Neural cell (in vitro differentiated cells): ENCODE results near the gene TMC7. TPM values are rescaled to one million over a fixed set of nuclear protein-coding genes. Genes with fewer than 3 reads are reported as not detected.

Experiments used
- H2AFZ ChIP-seq: fragments of 200-600, 300-800 bp; sonication (generic), shearing (Covaris generic); 2 replicates; pipeline ENCODE4 v1.6.0; 2014; ENCODE audit warnings: low read depth, mild to moderate bottlenecking, antibody characterized with exemption, low read length, moderate library complexity
- H3F3A ChIP-seq: fragments of 200-600 bp; shearing (Covaris generic); 2 replicates; pipeline ENCODE4 v1.6.1; 2016; ENCODE audit warnings: mild to moderate bottlenecking, moderate library complexity, mixed read lengths, antibody characterized with exemption, low read length; ENCODE audit not compliant: insufficient read depth, poor library complexity, severe bottlenecking
- H3K27ac ChIP-seq: fragments of 200-600, 300-800 bp; sonication (generic), shearing (Covaris generic); 2 replicates; pipeline ENCODE4 v1.5.1; 2014; ENCODE audit warnings: mild to moderate bottlenecking, low read length, moderate library complexity
- H3K27me3 ChIP-seq: fragments of 300-800, 200-600 bp; sonication (generic), shearing (Covaris generic); 2 replicates; pipeline ENCODE4 v1.6.0; 2014; ENCODE audit warnings: mild to moderate bottlenecking, low read depth, low read length, moderate library complexity; ENCODE audit not compliant: insufficient read depth
- H3K36me3 ChIP-seq: fragments of 300-800, 200-600 bp; sonication (generic), shearing (Covaris generic); 2 replicates; pipeline ENCODE4 v1.5.1; 2014; ENCODE audit warnings: mild to moderate bottlenecking, antibody characterized with exemption, low read length, moderate library complexity; ENCODE audit not compliant: insufficient read depth
- H3K4me2 ChIP-seq: fragments of 300-800, 200-600 bp; sonication (generic), shearing (Covaris generic); 2 replicates; pipeline ENCODE4 v1.6.0; 2014; ENCODE audit warnings: mild to moderate bottlenecking, low read length
- H3K4me3 ChIP-seq: fragments of 300-800, 200-600 bp; sonication (generic), shearing (Covaris generic); 2 replicates; pipeline ENCODE4 v1.5.1; 2014; ENCODE audit warnings: mild to moderate bottlenecking, low read length, moderate library complexity
- H3K79me2 ChIP-seq: fragments of 200-600 bp; shearing (Covaris generic); replicated peaks from 2 replicates; pipeline ENCODE4 v1.6.0; 2014; ENCODE audit warnings: mild to moderate bottlenecking, low read length, moderate library complexity; ENCODE audit not compliant: insufficient read depth
- H3K9ac ChIP-seq: fragments of 300-800, 200-600 bp; sonication (generic), shearing (Covaris generic); 2 replicates; pipeline ENCODE4 v1.6.1; 2016; ENCODE audit warnings: mild to moderate bottlenecking, low read length, mixed read lengths
- H3K9me2 ChIP-seq: fragments of 200-600 bp; shearing (Covaris generic); 2 replicates; pipeline ENCODE4 v1.6.1; 2016; ENCODE audit warnings: mild to moderate bottlenecking, low read length, mixed read lengths; ENCODE audit not compliant: insufficient read depth
- H3K9me3 ChIP-seq: fragments of 200-600, 300-800 bp; sonication (generic), shearing (Covaris generic); 2 replicates; pipeline ENCODE4 v1.6.1; 2016; ENCODE audit warnings: mild to moderate bottlenecking, mixed run types, low read length, moderate library complexity, mixed read lengths
- H4K20me1 ChIP-seq: fragments of 200-600 bp; shearing (Covaris generic); 2 replicates; pipeline ENCODE4 v1.6.1; 2016; ENCODE audit warnings: mild to moderate bottlenecking, mixed run types; ENCODE audit not compliant: insufficient read depth
- CTCF ChIP-seq: fragments of 450-650 bp; IDR thresholded peaks from 2 replicates; pipeline ENCODE4 v1.5.1; 2014; ENCODE audit warnings: antibody characterized with exemption, mild to moderate bottlenecking, moderate library complexity; ENCODE audit not compliant: poor library complexity, severe bottlenecking
- EP300 ChIP-seq: fragments of 450-650 bp; conservative IDR thresholded peaks from 2 replicates; pipeline ENCODE4 v1.6.1; 2014; ENCODE audit warnings: antibody characterized with exemption, mild to moderate bottlenecking, moderate library complexity; ENCODE audit not compliant: poor library complexity, severe bottlenecking
- EZH2 ChIP-seq: fragments of 200-600, 300-800 bp; shearing (Covaris generic), sonication (generic); IDR thresholded peaks from 2 replicates; pipeline ENCODE4 v1.6.1; 2014; ENCODE audit warnings: antibody characterized with exemption, low read length, borderline replicate concordance, mild to moderate bottlenecking; ENCODE audit not compliant: insufficient read depth, poor library complexity, severe bottlenecking
- MXI1 ChIP-seq: fragments of 450-650 bp; conservative IDR thresholded peaks from 2 replicates; pipeline ENCODE4 v1.6.1; 2014; ENCODE audit warnings: antibody characterized with exemption, mild to moderate bottlenecking; ENCODE audit not compliant: poor library complexity, severe bottlenecking
- POLR2AphosphoS5 ChIP-seq: IDR thresholded peaks from 2 replicates; pipeline ENCODE4 v1.6.1; 2012
- RAD21 ChIP-seq: fragments of 450-650 bp; conservative IDR thresholded peaks from 2 replicates; pipeline ENCODE4 v1.6.1; 2014; ENCODE audit warnings: antibody characterized with exemption, mild to moderate bottlenecking, moderate library complexity
- SMC3 ChIP-seq: fragments of 450-650 bp; conservative IDR thresholded peaks from 2 replicates; pipeline ENCODE4 v1.6.1; 2014; ENCODE audit warnings: antibody characterized with exemption, mild to moderate bottlenecking, moderate library complexity; ENCODE audit not compliant: poor library complexity
- TAF1 ChIP-seq: IDR thresholded peaks from 2 replicates; pipeline ENCODE4 v1.6.1; 2012; ENCODE audit warnings: low read depth
- polyA plus RNA-seq: library from polyadenylated mRNA; depleted of rRNA; stranded (reverse); fragments of >200 nt; gene quantifications from 2 replicates; pipeline ENCODE4 v1.2.3, GENCODE V29; 2014
- TF ChIP-seq, protein P1 (sequence below): IDR thresholded peaks from 2 replicates; pipeline ENCODE4 v1.6.1; 2012; ENCODE audit warnings: borderline replicate concordance

TMC7 gene
- polyA plus RNA-seq, 1 donor from 2014 or later, result 3.5 TPM

DNA sequence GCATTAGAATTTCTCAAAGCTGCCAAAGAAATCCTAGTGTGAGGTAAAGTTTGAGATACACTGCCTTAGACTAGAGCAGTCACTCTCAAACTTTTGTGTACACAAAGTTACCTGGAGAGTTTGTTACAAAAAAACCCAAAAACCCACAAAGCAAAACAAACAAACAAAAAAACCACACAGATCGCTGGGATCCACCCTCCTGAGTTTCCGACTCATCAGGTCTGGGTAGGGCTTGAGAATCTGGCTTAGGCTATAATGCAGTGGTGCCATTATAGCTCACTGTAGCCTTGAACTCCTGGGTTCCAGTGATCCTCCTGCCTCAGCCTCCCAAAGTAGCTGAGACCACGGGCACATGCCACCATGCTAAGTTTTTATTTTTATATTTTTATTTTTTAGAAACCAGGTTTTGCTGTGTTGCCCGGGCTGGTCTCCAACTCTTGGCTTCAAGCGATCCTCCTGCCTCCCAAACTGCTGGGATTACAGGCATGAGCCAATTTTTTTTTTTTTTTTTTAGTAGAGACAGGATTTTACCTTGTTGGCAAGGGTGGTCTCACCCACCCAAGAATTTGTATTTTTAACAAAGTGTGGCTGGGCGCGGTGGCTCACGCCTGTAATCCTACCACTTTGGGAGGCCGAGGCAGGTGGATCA is 35.2 kb upstream of the TMC7 start:
- Histone ChIP-seq H3K9me2 (no peaks in the 10 kb centered on the region), H3K9ac (no peak overlapping the region), H3K27me3 (no peaks in the 10 kb centered on the region), H3K4me3 (no peak overlapping the region), H3K27ac (no peak overlapping the region), H3K9me3 (no peaks in the 10 kb centered on the region), H3K4me2 (no peak overlapping the region), H2AFZ (no peak overlapping the region), H3K79me2 (no peaks in the 10 kb centered on the region), H3F3A (no peaks in the 10 kb centered on the region), H4K20me1 (no peaks in the 10 kb centered on the region), H3K36me3 (no peaks in the 10 kb centered on the region)
- no peak for TF ChIP-seq POLR2AphosphoS5
- no peak for TF ChIP-seq EZH2
- TF ChIP-seq EP300, result no peak
- TF ChIP-seq RAD21, result no peak
- TF ChIP-seq, protein P1, sequence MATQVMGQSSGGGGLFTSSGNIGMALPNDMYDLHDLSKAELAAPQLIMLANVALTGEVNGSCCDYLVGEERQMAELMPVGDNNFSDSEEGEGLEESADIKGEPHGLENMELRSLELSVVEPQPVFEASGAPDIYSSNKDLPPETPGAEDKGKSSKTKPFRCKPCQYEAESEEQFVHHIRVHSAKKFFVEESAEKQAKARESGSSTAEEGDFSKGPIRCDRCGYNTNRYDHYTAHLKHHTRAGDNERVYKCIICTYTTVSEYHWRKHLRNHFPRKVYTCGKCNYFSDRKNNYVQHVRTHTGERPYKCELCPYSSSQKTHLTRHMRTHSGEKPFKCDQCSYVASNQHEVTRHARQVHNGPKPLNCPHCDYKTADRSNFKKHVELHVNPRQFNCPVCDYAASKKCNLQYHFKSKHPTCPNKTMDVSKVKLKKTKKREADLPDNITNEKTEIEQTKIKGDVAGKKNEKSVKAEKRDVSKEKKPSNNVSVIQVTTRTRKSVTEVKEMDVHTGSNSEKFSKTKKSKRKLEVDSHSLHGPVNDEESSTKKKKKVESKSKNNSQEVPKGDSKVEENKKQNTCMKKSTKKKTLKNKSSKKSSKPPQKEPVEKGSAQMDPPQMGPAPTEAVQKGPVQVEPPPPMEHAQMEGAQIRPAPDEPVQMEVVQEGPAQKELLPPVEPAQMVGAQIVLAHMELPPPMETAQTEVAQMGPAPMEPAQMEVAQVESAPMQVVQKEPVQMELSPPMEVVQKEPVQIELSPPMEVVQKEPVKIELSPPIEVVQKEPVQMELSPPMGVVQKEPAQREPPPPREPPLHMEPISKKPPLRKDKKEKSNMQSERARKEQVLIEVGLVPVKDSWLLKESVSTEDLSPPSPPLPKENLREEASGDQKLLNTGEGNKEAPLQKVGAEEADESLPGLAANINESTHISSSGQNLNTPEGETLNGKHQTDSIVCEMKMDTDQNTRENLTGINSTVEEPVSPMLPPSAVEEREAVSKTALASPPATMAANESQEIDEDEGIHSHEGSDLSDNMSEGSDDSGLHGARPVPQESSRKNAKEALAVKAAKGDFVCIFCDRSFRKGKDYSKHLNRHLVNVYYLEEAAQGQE, result no peak
- no peak for TF ChIP-seq SMC3
- TF ChIP-seq MXI1, result no peak
- TF ChIP-seq TAF1, result no peak
- no peak for TF ChIP-seq CTCF

- Histone ChIP-seq H3K27ac (no peak overlapping the region), H3K9me3 (no peaks in the 10 kb centered on the region), H3K4me2 (no peak overlapping the region), H3K9me2 (no peaks in the 10 kb centered on the region), H3K4me3 (no peak overlapping the region), H3K9ac (no peak overlapping the region), H4K20me1 (no peaks in the 10 kb centered on the region), H3K27me3 (no peaks in the 10 kb centered on the region), H2AFZ (no peak overlapping the region), H3K79me2 (no peaks in the 10 kb centered on the region), H3F3A (no peaks in the 10 kb centered on the region), H3K36me3 (no peaks in the 10 kb centered on the region)
- no peak for TF ChIP-seq CTCF
- TF ChIP-seq EP300, result no peak
- no peak for TF ChIP-seq EZH2
- no peak for TF ChIP-seq SMC3
- no peak for TF ChIP-seq POLR2AphosphoS5
- TF ChIP-seq RAD21, result no peak
- TF ChIP-seq, protein P1, result no peak
- no peak for TF ChIP-seq TAF1
- TF ChIP-seq MXI1, result no peak
These were observed 33.1 kb upstream of the TMC7 start for GRCh38 chr16:18950469-18951185.
